IMR-90 (cell line): Measurements from ENCODE around the gene D2HGDH. TPM values are rescaled to one million over a fixed set of nuclear protein-coding genes. Genes with fewer than 3 reads are reported as not detected.

Experiments
- ATAC-seq: fragments of 200-7000 bp; cut with Tn5 transposase; 2 replicates; pipeline ENCODE4 v1.9.1; 2020; ENCODE audit warnings: low read depth, mild to moderate bottlenecking, moderate library complexity
- BruUV-seq: library from RNA; stranded (reverse); fragments of 400-500 nt; replicated peaks from 2 replicates; lab custom pipeline; 2021; lab: Mats Ljungman, UMichigan
- CTCF ChIA-PET: fragments of 300-600 bp; formaldehyde crosslinking; extraction: SDS; loops from one replicate; lab custom pipeline; 2021; ENCODE audit warnings: antibody characterized with exemption; lab: Yijun Ruan, JAX
- POLR2A ChIA-PET: fragments of 300-600 bp; sonication (Branson Sonifier 250); formaldehyde crosslinking; loops from one replicate; lab custom pipeline; 2022; ENCODE audit warnings: antibody characterized with exemption; ENCODE audit not compliant: unreplicated experiment; lab: Charles Lee
- DNase-seq: peaks from one replicate; pipeline ENCODE4 v3.0.0; 2013
- H2AFZ ChIP-seq: replicated peaks from 2 replicates; pipeline ENCODE3; 2013; ENCODE audit warnings: low read length, mild to moderate bottlenecking; ENCODE audit not compliant: poor library complexity
- H2AK5ac ChIP-seq: 2 replicates; pipeline ENCODE4 v1.6.1; 2013; ENCODE audit warnings: low read depth, low read length, inconsistent platforms
- H2AK9ac ChIP-seq: replicated peaks from 2 replicates; pipeline ENCODE3; 2013; ENCODE audit warnings: mild to moderate bottlenecking, low read depth, low read length, moderate library complexity; ENCODE audit not compliant: poor library complexity
- H2BK120ac ChIP-seq: 2 replicates; pipeline ENCODE4 v1.6.1; 2013; ENCODE audit warnings: low read depth, low read length, inconsistent platforms
- H2BK15ac ChIP-seq: 3 replicates; pipeline ENCODE4 v1.6.1; 2013; ENCODE audit warnings: low read depth, low read length, inconsistent platforms
- H2BK20ac ChIP-seq: 2 replicates; pipeline ENCODE4 v1.6.1; 2013; ENCODE audit warnings: low read depth, mild to moderate bottlenecking, inconsistent platforms, low read length, moderate library complexity
- H2BK5ac ChIP-seq: 2 replicates; pipeline ENCODE4 v1.6.1; 2013; ENCODE audit warnings: mild to moderate bottlenecking, low read depth, low read length, inconsistent platforms; ENCODE audit not compliant: poor library complexity, severe bottlenecking
- H3K14ac ChIP-seq: replicated peaks from 2 replicates; pipeline ENCODE4 v1.6.1; 2013; ENCODE audit warnings: low read depth, low read length, inconsistent platforms
- H3K18ac ChIP-seq: 2 replicates; pipeline ENCODE4 v1.6.1; 2013; ENCODE audit warnings: low read depth, low read length, control low read depth
- H3K23ac ChIP-seq: 2 replicates; pipeline ENCODE4 v1.6.1; 2013; ENCODE audit warnings: low read depth, low read length, inconsistent platforms
- H3K27ac ChIP-seq: 2 replicates; pipeline ENCODE4 v1.5.1; 2013; ENCODE audit warnings: mild to moderate bottlenecking, control low read depth, low read length; ENCODE audit not compliant: insufficient read depth
- H3K27me3 ChIP-seq: 2 replicates; pipeline ENCODE4 v1.6.1; 2013; ENCODE audit warnings: low read length; ENCODE audit not compliant: control insufficient read depth, insufficient read depth
- H3K36me3 ChIP-seq: 2 replicates; pipeline ENCODE4 v1.6.1; 2013; ENCODE audit warnings: low read length, mixed read lengths; ENCODE audit not compliant: control insufficient read depth, insufficient read depth
- H3K4ac ChIP-seq: 2 replicates; pipeline ENCODE4 v1.6.1; 2013; ENCODE audit warnings: low read depth, low read length, inconsistent platforms
- H3K4me1 ChIP-seq: 2 replicates; pipeline ENCODE4 v1.6.1; 2013; ENCODE audit warnings: low read length, mixed read lengths; ENCODE audit not compliant: control insufficient read depth, insufficient read depth
- H3K4me2 ChIP-seq: 2 replicates; pipeline ENCODE4 v1.6.1; 2013; ENCODE audit warnings: low read depth, mild to moderate bottlenecking, control low read depth, low read length, moderate library complexity
- H3K4me3 ChIP-seq: 2 replicates; pipeline ENCODE4 v1.5.1; 2013; ENCODE audit warnings: low read depth, mild to moderate bottlenecking, control low read depth, low read length, moderate library complexity; ENCODE audit not compliant: insufficient read depth
- H3K56ac ChIP-seq: 2 replicates; pipeline ENCODE4 v1.6.1; 2013; ENCODE audit warnings: low read length, inconsistent platforms; ENCODE audit not compliant: insufficient read depth; ENCODE audit errors: extremely low read depth
- H3K79me1 ChIP-seq, 2 experiments: 2 replicates each; pipeline ENCODE4 v1.6.1; 2013; ENCODE audit warnings: low read length in 2 of 2, inconsistent platforms in 1 of 2, low read depth in 1 of 2
- H3K9ac ChIP-seq: 2 replicates; pipeline ENCODE4 v1.6.1; 2013; ENCODE audit warnings: low read depth, low read length, control low read depth
- H3K9me1 ChIP-seq: 2 replicates; pipeline ENCODE4 v1.6.1; 2013; ENCODE audit warnings: low read length, inconsistent platforms; ENCODE audit not compliant: insufficient read depth
- H3K9me3 ChIP-seq: 2 replicates; pipeline ENCODE4 v1.6.1; 2013; ENCODE audit warnings: low read length; ENCODE audit not compliant: control insufficient read depth, insufficient read depth
- H4K20me1 ChIP-seq: 2 replicates; pipeline ENCODE4 v1.6.1; 2013; ENCODE audit warnings: low read length, inconsistent platforms; ENCODE audit not compliant: insufficient read depth
- H4K5ac ChIP-seq: 2 replicates; pipeline ENCODE4 v1.6.1; 2013; ENCODE audit warnings: mild to moderate bottlenecking, low read depth, low read length, control low read depth
- H4K8ac ChIP-seq, 2 experiments: 2 replicates each; pipeline ENCODE4 v1.6.1; 2013; ENCODE audit warnings: low read depth in 2 of 2, low read length in 2 of 2, control low read depth in 1 of 2, inconsistent platforms in 1 of 2
- H4K91ac ChIP-seq: 2 replicates; pipeline ENCODE4 v1.6.1; 2013; ENCODE audit warnings: low read depth, low read length, inconsistent platforms; ENCODE audit not compliant: insufficient read depth
- CHD1 ChIP-seq: IDR thresholded peaks from 2 replicates; pipeline ENCODE4 v1.6.1; 2012; ENCODE audit warnings: low read depth, low read length, improper control_type of control experiment
- MAFK ChIP-seq: IDR thresholded peaks from 2 replicates; pipeline ENCODE4 v1.6.1; 2012; ENCODE audit warnings: low read depth, low read length, improper control_type of control experiment
- WGBS, 2 experiments: methylation state at CpG; one replicate each; pipeline versions ENCODE4 v1.1.5 to v1.1.7; 2013; ENCODE audit warnings: missing lambda C conversion rate in 2 of 2; ENCODE audit not compliant: insufficient read length in 1 of 2; ENCODE audit errors: extremely low coverage in 2 of 2; 5-methylcytosine and 5-hydroxymethylcytosine counted together
- dilution Hi-C: fragments of 300-500 bp; cut with HindIII; formaldehyde crosslinking; loops from one replicate; pipeline ENCODE4 v1.14.3; 2018; ENCODE audit warnings: low sequenced_read_pairs; ENCODE audit not compliant: unreplicated experiment
- in situ Hi-C: fragments of 300-500 bp; cut with MboI; formaldehyde crosslinking; loops from 3 replicates; pipeline ENCODE4 v1.14.3; 2019; ENCODE audit warnings: low sequenced_read_pairs, inconsistent platforms, mixed read lengths
- intact Hi-C: fragments of 100-400 bp; cut with micrococcal nuclease; formaldehyde crosslinking; loops from 2 replicates; pipeline ENCODE4 v1.10.0; 2022
- polyA plus RNA-seq, 3 experiments: library from polyadenylated mRNA; depleted of rRNA; stranded (reverse); fragments of >200 nt; gene quantifications; 2 replicates each; pipeline ENCODE4 v1.2.3, GENCODE V29; 2012; ENCODE audit warnings: low replicate concordance in 1 of 3
- total RNA-seq: library from RNA; depleted of rRNA; stranded (reverse); fragments of >200 nt; gene quantifications from 2 replicates; pipeline ENCODE4 v1.2.3, GENCODE V29; 2012

D2HGDH gene
- total and polyA plus RNA-seq, 2 of the 4 experiments (the other 2 are of a cell fraction), result 6.3 to 22.1 TPM

- no TSS peak for BruUV-seq
Observed at GRCh38 chr2:241726459-241726858, 8.0 kb upstream of the D2HGDH start.

More at GRCh38 chr2:241726459-241726858, 8.0 kb upstream of the D2HGDH start:
- H2AFZ ChIP-seq, result no peak overlapping the region
- no peak overlapping the region for H2AK9ac ChIP-seq
- no peak overlapping the region for H3K4me3 ChIP-seq
- H4K5ac ChIP-seq, result no peak overlapping the region
- dilution Hi-C loops (no loop called here), intact Hi-C loops (no loop called here), in situ Hi-C loops (no loop called here)
- WGBS, 2 experiments, result 100% methylated on average over 8 of the region's 16 CpGs; no CpG with 5 or more reads in 1 of the 2 experiments
- TF ChIP-seq MAFK, result no peak
- TF ChIP-seq CHD1, result no peak
- H4K20me1 ChIP-seq, result no peaks in the 10 kb centered on the region; the same call in 1 of the 2 replicates
- H3K36me3 ChIP-seq, result peaks cover 22% of the 10 kb centered on the region
- ChIA-PET POLR2A (no interaction called here), CTCF (no interaction called here)
- no peak overlapping the region for H2BK5ac ChIP-seq
- no peaks in the 10 kb centered on the region for H3K9me1 ChIP-seq
- H3K27me3 ChIP-seq, result no peaks in the 10 kb centered on the region
- H3K18ac ChIP-seq, result no peak overlapping the region
- no peak overlapping the region for H3K4me2 ChIP-seq
- no peak overlapping the region for H3K14ac ChIP-seq
- H2AK5ac ChIP-seq, result no peak overlapping the region
- no peak overlapping the region for H2BK20ac ChIP-seq
- no peak overlapping the region for H2BK15ac ChIP-seq
- DNase-seq (no peak), ATAC-seq (no peak)
- no peaks in the 10 kb centered on the region for H3K4me1 ChIP-seq
- no peak overlapping the region for H3K9ac ChIP-seq
- no peak overlapping the region for H2BK120ac ChIP-seq
- H4K91ac ChIP-seq, result no peak overlapping the region
- H4K8ac ChIP-seq, result no peak overlapping the region
- no peak overlapping the region for H3K23ac ChIP-seq
- H3K4ac ChIP-seq, result no peak overlapping the region
- no peak overlapping the region for H3K56ac ChIP-seq
- peaks cover 7% of the 10 kb centered on the region; the same call in 1 of the 2 replicates for H3K9me3 ChIP-seq
- H3K27ac ChIP-seq, result no peak overlapping the region
- H3K79me1 ChIP-seq, result no peaks in the 10 kb centered on the region
